DOHH2 (cell line): ENCODE data around the gene SPINT2.

Experiments
- H3F3A ChIP-seq: fragments of 200-600 bp; sonication (generic), shearing (Covaris generic); 2 replicates; pipeline ENCODE4 v1.6.0; 2016; ENCODE audit warnings: antibody characterized with exemption, mild to moderate bottlenecking; ENCODE audit not compliant: control insufficient read depth, insufficient read depth
- H3K27ac ChIP-seq: fragments of 200-600 bp; sonication (generic); 2 replicates; pipeline ENCODE4 v1.5.1; 2014; ENCODE audit warnings: low read depth, mild to moderate bottlenecking, low read length, moderate library complexity
- H3K27me3 ChIP-seq: fragments of 200-600 bp; sonication (generic); 2 replicates; pipeline ENCODE4 v1.6.1; 2014; ENCODE audit warnings: mild to moderate bottlenecking, low read length, mixed read lengths; ENCODE audit not compliant: control insufficient read depth
- H3K36me3 ChIP-seq: fragments of 200-600 bp; sonication (generic); 2 replicates; pipeline ENCODE4 v1.6.1; 2014; ENCODE audit warnings: mild to moderate bottlenecking, low read length, moderate library complexity, mixed read lengths; ENCODE audit not compliant: control insufficient read depth
- H3K4me1 ChIP-seq: fragments of 200-600 bp; sonication (generic); 2 replicates; pipeline ENCODE4 v1.6.1; 2014; ENCODE audit warnings: mild to moderate bottlenecking, low read length, mixed read lengths; ENCODE audit not compliant: control insufficient read depth
- H3K4me2 ChIP-seq: fragments of 200-600 bp; sonication (generic); 2 replicates; pipeline ENCODE4 v1.6.0; 2014; ENCODE audit warnings: mild to moderate bottlenecking, low read length, moderate library complexity
- H3K4me3 ChIP-seq: fragments of 200-600 bp; sonication (generic); 2 replicates; pipeline ENCODE4 v1.5.1; 2014; ENCODE audit warnings: mild to moderate bottlenecking, low read length, mixed read lengths
- H3K79me2 ChIP-seq: fragments of 200-600 bp; sonication (generic); 2 replicates; pipeline ENCODE4 v1.6.1; 2014; ENCODE audit warnings: mild to moderate bottlenecking, low read length, mixed read lengths; ENCODE audit not compliant: control insufficient read depth
- H3K9me2 ChIP-seq: fragments of 200-600 bp; sonication (generic); replicated peaks from 2 replicates; pipeline ENCODE4 v1.6.1; 2014; ENCODE audit warnings: mild to moderate bottlenecking, low read length, mixed read lengths; ENCODE audit not compliant: control insufficient read depth
- H3K9me3 ChIP-seq: fragments of 200-600 bp; sonication (generic); 2 replicates; pipeline ENCODE4 v1.6.1; 2014; ENCODE audit warnings: antibody characterized with exemption, low read length, mixed read lengths; ENCODE audit not compliant: control insufficient read depth, insufficient read depth
- H4K20me1 ChIP-seq: fragments of 200-600 bp; sonication (generic); 2 replicates; pipeline ENCODE4 v1.6.0; 2014; ENCODE audit warnings: low read depth, mild to moderate bottlenecking, antibody characterized with exemption, low read length, moderate library complexity; ENCODE audit not compliant: control insufficient read depth, insufficient read depth
- EZH2phosphoT487 ChIP-seq: fragments of 200-600 bp; sonication (generic); IDR thresholded peaks from 2 replicates; pipeline ENCODE4 v1.6.1; 2017; ENCODE audit warnings: borderline replicate concordance, mild to moderate bottlenecking, antibody characterized with exemption, low read length, moderate library complexity, mixed read lengths
- TF ChIP-seq, protein P1 (sequence below): fragments of 200-600 bp; sonication (generic); IDR thresholded peaks from one replicate; pipeline ENCODE4 v1.5.1; 2014; ENCODE audit warnings: antibody characterized with exemption, mild to moderate bottlenecking, low read depth, low read length; ENCODE audit not compliant: poor library complexity, severe bottlenecking

The SPINT2 gene

DNA sequence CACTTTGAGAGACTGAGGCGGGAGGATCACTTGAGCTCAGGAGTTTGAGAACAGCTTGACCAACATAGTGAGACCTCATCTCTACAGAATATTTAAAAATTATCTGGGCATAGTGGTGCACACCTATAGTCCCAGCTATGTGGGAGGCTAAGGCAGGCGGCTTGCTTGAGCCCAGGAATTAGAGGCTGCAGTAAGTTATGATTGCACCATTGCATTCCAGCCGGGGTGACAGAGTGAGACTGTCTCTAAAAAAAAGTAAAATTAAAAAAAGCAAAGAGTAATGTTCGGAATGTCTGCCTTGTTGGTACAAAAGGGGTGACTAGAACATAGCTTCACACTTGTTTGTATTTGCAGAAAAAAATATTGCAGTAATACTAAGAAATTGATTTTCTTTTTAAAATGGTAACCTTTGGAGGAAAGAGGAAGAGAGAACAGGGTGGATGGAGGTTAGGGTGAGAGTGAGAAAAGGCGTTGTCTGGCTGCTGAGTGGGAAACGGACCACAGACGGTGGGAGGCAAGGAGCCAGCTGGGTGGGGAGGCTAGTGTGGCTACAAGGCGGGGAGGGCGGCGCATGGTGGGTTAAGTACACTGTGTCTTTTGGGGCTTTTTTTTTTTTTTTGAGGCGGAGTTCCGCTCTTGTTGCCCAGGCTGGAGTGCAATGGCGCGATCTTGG is 18.4 kb upstream of the SPINT2 start:
- no peak overlapping the region for H3K4me3 ChIP-seq
- H3K27me3 ChIP-seq, result no peaks in the 10 kb centered on the region
- H3K27ac ChIP-seq, result no peak overlapping the region

DNA sequence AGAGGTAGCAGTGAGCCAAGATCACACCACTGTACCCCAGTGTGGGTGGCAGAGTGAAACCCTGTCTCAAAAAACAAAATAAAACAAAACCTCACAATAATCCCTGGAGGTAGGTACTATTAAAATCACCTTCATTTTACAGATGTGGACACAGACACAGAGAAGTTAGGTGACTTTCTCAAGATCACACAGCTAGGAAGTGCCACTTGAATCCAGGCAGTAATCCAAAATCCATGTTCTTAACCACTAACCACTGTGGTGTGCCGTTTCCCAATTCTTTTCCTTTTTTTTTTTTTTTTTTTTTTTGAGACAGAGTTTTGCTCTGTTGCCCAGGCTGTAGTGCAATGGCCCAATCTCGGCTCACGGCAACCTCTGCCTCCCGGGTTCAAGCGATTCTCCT is 17.2 kb upstream of the SPINT2 start:
- 0 out of 2 replicates have a peak, but pooled peaks cover 3% of the 10 kb centered on the region for H3F3A ChIP-seq
- no peak overlapping the region for H3K4me3 ChIP-seq
- H3K27me3 ChIP-seq, result no peaks in the 10 kb centered on the region
- no peaks in the 10 kb centered on the region for H3K79me2 ChIP-seq
- no peaks in the 10 kb centered on the region for H3K36me3 ChIP-seq
- H3K4me1 ChIP-seq, result peaks cover 13% of the 10 kb centered on the region
- TF ChIP-seq, protein P1, sequence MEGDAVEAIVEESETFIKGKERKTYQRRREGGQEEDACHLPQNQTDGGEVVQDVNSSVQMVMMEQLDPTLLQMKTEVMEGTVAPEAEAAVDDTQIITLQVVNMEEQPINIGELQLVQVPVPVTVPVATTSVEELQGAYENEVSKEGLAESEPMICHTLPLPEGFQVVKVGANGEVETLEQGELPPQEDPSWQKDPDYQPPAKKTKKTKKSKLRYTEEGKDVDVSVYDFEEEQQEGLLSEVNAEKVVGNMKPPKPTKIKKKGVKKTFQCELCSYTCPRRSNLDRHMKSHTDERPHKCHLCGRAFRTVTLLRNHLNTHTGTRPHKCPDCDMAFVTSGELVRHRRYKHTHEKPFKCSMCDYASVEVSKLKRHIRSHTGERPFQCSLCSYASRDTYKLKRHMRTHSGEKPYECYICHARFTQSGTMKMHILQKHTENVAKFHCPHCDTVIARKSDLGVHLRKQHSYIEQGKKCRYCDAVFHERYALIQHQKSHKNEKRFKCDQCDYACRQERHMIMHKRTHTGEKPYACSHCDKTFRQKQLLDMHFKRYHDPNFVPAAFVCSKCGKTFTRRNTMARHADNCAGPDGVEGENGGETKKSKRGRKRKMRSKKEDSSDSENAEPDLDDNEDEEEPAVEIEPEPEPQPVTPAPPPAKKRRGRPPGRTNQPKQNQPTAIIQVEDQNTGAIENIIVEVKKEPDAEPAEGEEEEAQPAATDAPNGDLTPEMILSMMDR, result no peak
- no peak for TF ChIP-seq EZH2phosphoT487
- H3K4me2 ChIP-seq, result no peak overlapping the region
- H3K9me2 ChIP-seq, result no peaks in the 10 kb centered on the region
- no peak overlapping the region for H3K27ac ChIP-seq
- H3K9me3 ChIP-seq, result no peaks in the 10 kb centered on the region
- H4K20me1 ChIP-seq, result no peaks in the 10 kb centered on the region

More for the DNA sequence above, 18.4 kb upstream of the SPINT2 start:
- Histone ChIP-seq H3F3A (0 out of 2 replicates have a peak, but pooled peaks cover 3% of the 10 kb centered on the region), H3K9me3 (no peaks in the 10 kb centered on the region), H4K20me1 (no peaks in the 10 kb centered on the region), H3K9me2 (no peaks in the 10 kb centered on the region), H3K4me2 (no peak overlapping the region), H3K79me2 (no peaks in the 10 kb centered on the region), H3K36me3 (no peaks in the 10 kb centered on the region), H3K4me1 (peaks cover 6% of the 10 kb centered on the region)
- TF ChIP-seq EZH2phosphoT487, result no peak
- TF ChIP-seq, protein P1, result no peak

DNA sequence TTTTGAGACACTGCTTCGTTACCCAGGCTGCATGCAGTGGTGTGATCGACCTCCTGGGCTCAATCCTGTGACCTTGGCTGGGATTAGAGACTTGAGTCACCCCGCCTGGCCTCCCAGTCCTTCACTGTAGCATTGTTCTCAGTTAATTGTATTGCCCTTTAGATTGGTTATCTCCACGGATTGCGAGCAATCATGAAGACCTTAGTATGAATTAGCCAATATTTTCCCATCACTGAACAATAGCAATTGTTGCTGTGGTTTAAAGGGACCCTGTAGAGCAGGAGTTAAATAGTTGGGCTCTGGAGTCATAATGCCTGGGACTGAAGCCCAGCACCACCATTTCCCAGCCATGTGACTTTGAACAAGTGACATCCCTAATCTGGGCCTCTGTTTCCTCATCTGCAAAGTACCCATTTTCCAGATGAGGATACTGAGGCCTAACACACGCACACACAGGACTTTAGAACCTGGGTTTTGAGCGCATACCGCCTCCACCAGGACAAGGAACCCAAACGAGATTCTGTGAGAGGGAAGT is 16.6 kb upstream of the SPINT2 start:
- H3K36me3 ChIP-seq, result no peaks in the 10 kb centered on the region
- H3K9me2 ChIP-seq, result no peaks in the 10 kb centered on the region
- no peak for TF ChIP-seq EZH2phosphoT487
- TF ChIP-seq, protein P1, result no peak
- no peaks in the 10 kb centered on the region for H3K79me2 ChIP-seq
- H3K9me3 ChIP-seq, result no peaks in the 10 kb centered on the region
- H3F3A ChIP-seq, result 0 out of 2 replicates have a peak, but pooled peaks cover 3% of the 10 kb centered on the region
- no peaks in the 10 kb centered on the region for H4K20me1 ChIP-seq
- no peak overlapping the region for H3K4me2 ChIP-seq
- H3K4me3 ChIP-seq, result no peak overlapping the region
- peaks cover 13% of the 10 kb centered on the region for H3K4me1 ChIP-seq
- H3K27ac ChIP-seq, result no peak overlapping the region
- no peaks in the 10 kb centered on the region for H3K27me3 ChIP-seq
